SK-N-SH (cell line): ENCODE measurements around the gene CDH4. TPM values are rescaled to one million over a fixed set of nuclear protein-coding genes. Genes with fewer than 3 reads are reported as not detected.

ENCODE experiments used
- CTCF ChIA-PET: fragments of 300-600, 350-600 bp; formaldehyde crosslinking; extraction: SDS; loops from one replicate; lab custom pipeline; 2021; lab: Yijun Ruan, JAX
- POLR2A ChIA-PET: fragments of 350-600 bp; sonication (Branson Sonifier 250); formaldehyde crosslinking; extraction: SDS; loops from one replicate; lab custom pipeline; 2020; ENCODE audit warnings: antibody characterized with exemption, inconsistent platforms; lab: Yijun Ruan, JAX
- DNase-seq: peaks from one replicate; pipeline ENCODE4 v3.0.0; 2012
- H2AFZ ChIP-seq: fragments of 200-600 bp; sonication (generic); 2 replicates; pipeline ENCODE4 v1.8.1; 2016; ENCODE audit warnings: antibody characterized with exemption, mild to moderate bottlenecking, low read depth
- H3F3A ChIP-seq: fragments of 200-600 bp; sonication (generic); replicated peaks from 2 replicates; pipeline ENCODE3; 2016; ENCODE audit warnings: antibody characterized with exemption, mild to moderate bottlenecking; ENCODE audit not compliant: insufficient read depth
- H3K27ac ChIP-seq, 2 experiments: fragments of 200-500 bp in 1 of 2; fragments of 200-600 bp in 1 of 2; sonication (Bioruptor generic) in 1 of 2; sonication (generic), shearing (Covaris generic) in 1 of 2; 2 replicates each; pipeline versions ENCODE4 v1.5.1 to v1.6.1; 2014 to 2016; ENCODE audit warnings: low read depth in 2 of 2, inconsistent platforms in 1 of 2, low read length in 1 of 2, mild to moderate bottlenecking in 1 of 2, mixed read lengths in 1 of 2
- H3K27me3 ChIP-seq: fragments of 200-600 bp; sonication (generic), shearing (Covaris generic); 2 replicates; pipeline ENCODE4 v1.6.1; 2016; ENCODE audit warnings: mixed run types; ENCODE audit not compliant: insufficient read depth
- H3K36me3 ChIP-seq, 2 experiments: fragments of 200-500 bp in 1 of 2; fragments of 200-600 bp in 1 of 2; sonication (Bioruptor generic) in 1 of 2; sonication (generic) in 1 of 2; replicated peaks in 1 of 2; 2 replicates each; pipeline versions ENCODE3 to v1.5.1; 2014 to 2016; ENCODE audit warnings: low read length in 1 of 2, mild to moderate bottlenecking in 1 of 2; ENCODE audit not compliant: insufficient read depth in 2 of 2, control insufficient read depth in 1 of 2
- H3K4me1 ChIP-seq, 2 experiments: fragments of 200-500 bp in 1 of 2; fragments of 200-600 bp in 1 of 2; sonication (Bioruptor generic) in 1 of 2; sonication (generic), shearing (Covaris generic) in 1 of 2; 2 replicates each; pipeline versions ENCODE4 v1.5.1 to v1.6.1; 2014 to 2016; ENCODE audit warnings: low read depth in 1 of 2, low read length in 1 of 2, mixed run types in 1 of 2; ENCODE audit not compliant: insufficient read depth in 2 of 2, control insufficient read depth in 1 of 2
- H3K4me2 ChIP-seq: fragments of 200-600 bp; sonication (generic), shearing (Covaris generic); 2 replicates; pipeline ENCODE4 v1.6.1; 2017; ENCODE audit warnings: mixed run types
- H3K4me3 ChIP-seq, 2 experiments: fragments of 200-500 bp in 1 of 2; fragments of 200-600 bp in 1 of 2; sonication (Bioruptor generic) in 1 of 2; sonication (generic), shearing (Covaris generic) in 1 of 2; 2 replicates each; pipeline versions ENCODE4 v1.5.1 to v1.8.1; 2014 to 2016; ENCODE audit warnings: low read depth in 2 of 2, inconsistent platforms in 1 of 2, low read length in 1 of 2, mild to moderate bottlenecking in 1 of 2, mixed read lengths in 1 of 2, moderate library complexity in 1 of 2
- H3K79me2 ChIP-seq: fragments of 200-600 bp; sonication (generic); 2 replicates; pipeline ENCODE4 v1.8.1; 2017; ENCODE audit warnings: mild to moderate bottlenecking; ENCODE audit not compliant: insufficient read depth
- H3K9ac ChIP-seq: fragments of 200-600 bp; sonication (generic); 2 replicates; pipeline ENCODE4 v1.6.1; 2017; ENCODE audit warnings: mixed run types
- H3K9me2 ChIP-seq: fragments of 200-600 bp; sonication (generic); 2 replicates; pipeline ENCODE4 v1.6.1; 2017; ENCODE audit warnings: mixed run types
- H3K9me3 ChIP-seq: fragments of 200-600 bp; sonication (generic); 2 replicates; pipeline ENCODE4 v1.6.1; 2017; ENCODE audit warnings: mixed run types, mild to moderate bottlenecking, moderate library complexity
- H4K20me1 ChIP-seq: fragments of 200-600 bp; sonication (generic); 2 replicates; pipeline ENCODE4 v1.6.1; 2017; ENCODE audit warnings: mild to moderate bottlenecking, mixed run types; ENCODE audit not compliant: insufficient read depth
- EZH2phosphoT487 ChIP-seq: fragments of 200-600 bp; sonication (generic); IDR thresholded peaks from 2 replicates; pipeline ENCODE4 v1.6.1; 2017; ENCODE audit warnings: low read depth, mixed run types, mild to moderate bottlenecking, antibody characterized with exemption, moderate library complexity, borderline replicate concordance
- FOSL2 ChIP-seq: IDR thresholded peaks from 2 replicates; pipeline ENCODE4 v1.4.0; 2012; ENCODE audit warnings: low read depth, mild to moderate bottlenecking, moderate library complexity, borderline replicate concordance
- GABPA ChIP-seq: IDR thresholded peaks from 2 replicates; pipeline ENCODE4 v1.4.0; 2012; ENCODE audit warnings: low read depth, mild to moderate bottlenecking
- NFIC ChIP-seq: IDR thresholded peaks from 2 replicates; pipeline ENCODE4 v1.4.0; 2012; ENCODE audit warnings: borderline replicate concordance
- PBX3 ChIP-seq: IDR thresholded peaks from 2 replicates; pipeline ENCODE4; 2012
- POLR2AphosphoS5 ChIP-seq: IDR thresholded peaks from 2 replicates; pipeline ENCODE4 v1.6.1; 2012; ENCODE audit warnings: low read depth, low read length
- RAD21 ChIP-seq: IDR thresholded peaks from 2 replicates; pipeline ENCODE4 v1.6.1; 2012; ENCODE audit warnings: mild to moderate bottlenecking, low read length
- REST ChIP-seq: IDR thresholded peaks from 2 replicates; pipeline ENCODE4 v1.6.1; 2012; ENCODE audit warnings: mild to moderate bottlenecking, low read depth, low read length, moderate library complexity
- TAF1 ChIP-seq: IDR thresholded peaks from 2 replicates; pipeline ENCODE4 v1.6.1; 2012; ENCODE audit warnings: low read depth, mild to moderate bottlenecking, low read length, moderate library complexity, borderline replicate concordance
- TCF12 ChIP-seq: IDR thresholded peaks from 2 replicates; pipeline ENCODE4 v1.4.0; 2012
- TEAD4 ChIP-seq: IDR thresholded peaks from 2 replicates; pipeline ENCODE4 v1.4.0; 2012; ENCODE audit warnings: mild to moderate bottlenecking, borderline replicate concordance; ENCODE audit not compliant: insufficient read depth
- USF1 ChIP-seq: IDR thresholded peaks from 2 replicates; pipeline ENCODE4 v1.4.0; 2012; ENCODE audit warnings: low read depth, borderline replicate concordance
- ZBTB33 ChIP-seq: IDR thresholded peaks from 2 replicates; pipeline ENCODE4 v1.4.0; 2012; ENCODE audit warnings: low read depth, borderline replicate concordance
- WGBS: methylation state at CpG from one replicate; pipeline ENCODE4 v1.1.6; 2017; ENCODE audit warnings: low lambda C conversion rate; 5-methylcytosine and 5-hydroxymethylcytosine counted together
- polyA plus RNA-seq, 3 experiments: library from polyadenylated mRNA; depleted of rRNA; stranded (reverse); fragments of >200 nt; gene quantifications; 2 replicates each; pipeline ENCODE4 v1.2.3, GENCODE V29; 2012

The CDH4 gene
- polyA plus RNA-seq, 1 of the 3 experiments (the other 2 are of a cell fraction), result not detected

- ChIA-PET CTCF (no interaction called here), POLR2A (no interaction called here)
- no peaks in the 10 kb centered on the region for H3K9me2 ChIP-seq
- no peak for DNase-seq
- no peak overlapping the region for H2AFZ ChIP-seq
- no peaks in the 10 kb centered on the region for H3K27me3 ChIP-seq
- 36% methylated on average over 3 of the region's 6 CpGs for WGBS
- H3K9ac ChIP-seq, result no peak overlapping the region
- no peak overlapping the region for H3K27ac ChIP-seq
- H3K4me1 ChIP-seq, result no peaks in the 10 kb centered on the region
- no peaks in the 10 kb centered on the region for H3K79me2 ChIP-seq
- H3K9me3 ChIP-seq, result no peaks in the 10 kb centered on the region
- H3K36me3 ChIP-seq, result no peaks in the 10 kb centered on the region
- no peaks in the 10 kb centered on the region for H3F3A ChIP-seq
- TF ChIP-seq TCF12 (no peak), FOSL2 (no peak), REST (no peak), PBX3 (no peak), TEAD4 (no peak), EZH2phosphoT487 (no peak), RAD21 (no peak), NFIC (no peak), GABPA (no peak), ZBTB33 (no peak), TAF1 (no peak)
- H4K20me1 ChIP-seq, result no peaks in the 10 kb centered on the region
- H3K4me2 ChIP-seq, result no peak overlapping the region
- H3K4me3 ChIP-seq, result no peak overlapping the region
These were observed 168.0 kb downstream of the CDH4 start for GRCh38 chr20:61420056-61420455.

GRCh38 chr20:61420781-61421180 is 168.7 kb downstream of the CDH4 start:
- no peak for DNase-seq
- Histone ChIP-seq H3K9me3 (no peaks in the 10 kb centered on the region), H3K4me2 (no peak overlapping the region), H3K36me3 (no peaks in the 10 kb centered on the region), H3K4me3 (no peak overlapping the region), H3K27me3 (no peaks in the 10 kb centered on the region), H3K79me2 (no peaks in the 10 kb centered on the region), H4K20me1 (no peaks in the 10 kb centered on the region), H3K9ac (no peak overlapping the region), H3K27ac (no peak overlapping the region), H3K9me2 (no peaks in the 10 kb centered on the region), H3F3A (no peaks in the 10 kb centered on the region), H2AFZ (no peak overlapping the region), H3K4me1 (no peaks in the 10 kb centered on the region)
- TF ChIP-seq USF1 (no peak), POLR2AphosphoS5 (no peak), NFIC (no peak), EZH2phosphoT487 (no peak)
- WGBS, result 46% methylated on average over 3 of the region's 7 CpGs
- CTCF ChIA-PET, result no interaction called here
- POLR2A ChIA-PET, result no interaction called here
